ENCODE measurements around the gene MOGAT1. TPM values are rescaled to one million over a fixed set of nuclear protein-coding genes. Genes with fewer than 3 reads are reported as not detected.

The MOGAT1 gene
- total and polyA plus RNA-seq, 3 donors from 2014 or later = not detected

GRCh38 chr2:222707689-222708273 is 36.3 kb downstream of the MOGAT1 start:
- TF ChIP-seq CTCF (IDR thresholded peaks at IDR 0.05) = no peak
- no peak for TF ChIP-seq POLR2A (IDR thresholded peaks at IDR 0.05)
- DNase-seq = no peak
- H3K4me3 ChIP-seq = no peak overlapping the region
- WGBS, 2 donors = 45 to 52% methylated on average over 10 of the region's 10 CpGs
- H3K36me3 ChIP-seq (ENCODE audit: low read depth, missing control alignments) = no peaks in the 10 kb centered on the region
- no peaks in the 10 kb centered on the region for H3K27me3 ChIP-seq
- intact Hi-C loops (cut with DNase I; ENCODE audit: low total_unique reads) = no loop called here
- H3K9me3 ChIP-seq = no peaks in the 10 kb centered on the region
- no peak overlapping the region for H3K27ac ChIP-seq
- no peaks in the 10 kb centered on the region for H3K4me1 ChIP-seq

- Histone ChIP-seq H3K36me3 (ENCODE audit: low read depth, missing control alignments) (no peaks in the 10 kb centered on the region), H3K9me3 (no peaks in the 10 kb centered on the region), H3K27me3 (no peaks in the 10 kb centered on the region), H3K4me3 (no peak overlapping the region), H3K4me1 (no peaks in the 10 kb centered on the region), H3K27ac (no peak overlapping the region)
- WGBS, 2 donors = 18 to 24% methylated on average over 12 of the region's 12 CpGs
- TF ChIP-seq POLR2A (IDR thresholded peaks at IDR 0.05) = no peak
- TF ChIP-seq CTCF (IDR thresholded peaks at IDR 0.05) = peak; percentile 98 to 99 (median 98)
- intact Hi-C loops (cut with DNase I; ENCODE audit: low total_unique reads) = no loop called here
- peak; percentile 93 for DNase-seq
Observed at GRCh38 chr2:222708274-222708710, 36.8 kb downstream of the MOGAT1 start.

GRCh38 chr2:222709191-222709891 is 37.9 kb downstream of the MOGAT1 start:
- Histone ChIP-seq H3K36me3 (ENCODE audit: low read depth, missing control alignments) (no peaks in the 10 kb centered on the region), H3K27me3 (no peaks in the 10 kb centered on the region), H3K27ac (peak overlapping the region in 1 of 2 donors; percentile 30), H3K4me1 (no peaks in the 10 kb centered on the region), H3K4me3 (no peak overlapping the region), H3K9me3 (no peaks in the 10 kb centered on the region)
- DNase-seq = peak; percentile 76
- intact Hi-C loops (cut with DNase I; ENCODE audit: low total_unique reads) = no loop called here
- TF ChIP-seq POLR2A (IDR thresholded peaks at IDR 0.05) (no peak), CTCF (IDR thresholded peaks at IDR 0.05) (no peak)
- WGBS, 2 donors = 47 to 56% methylated on average over 11 to 16 of the region's 16 CpGs

GRCh38 chr2:222710736-222711135 is 39.3 kb downstream of the MOGAT1 start:
- intact Hi-C loops (cut with DNase I; ENCODE audit: low total_unique reads) = no loop called here
- no peaks in the 10 kb centered on the region for H3K36me3 ChIP-seq (ENCODE audit: low read depth, missing control alignments)

GRCh38 chr2:222711315-222711940 is 40.0 kb downstream of the MOGAT1 start:
- intact Hi-C loops (cut with DNase I; ENCODE audit: low total_unique reads) = no loop called here
- no peak overlapping the region for H3K4me3 ChIP-seq

More at GRCh38 chr2:222710736-222711135, 39.3 kb downstream of the MOGAT1 start:
- Histone ChIP-seq H3K27ac (no peak overlapping the region), H3K4me3 (no peak overlapping the region), H3K4me1 (no peaks in the 10 kb centered on the region), H3K27me3 (no peaks in the 10 kb centered on the region), H3K9me3 (no peaks in the 10 kb centered on the region)
- WGBS, 2 donors = 84 to 93% methylated on average over 3 of the region's 3 CpGs
- DNase-seq = no peak
- no peak for TF ChIP-seq POLR2A (IDR thresholded peaks at IDR 0.05)

More at GRCh38 chr2:222711315-222711940, 40.0 kb downstream of the MOGAT1 start:
- 92 to 93% methylated on average over 10 of the region's 10 CpGs for WGBS, 2 donors
- H3K27ac ChIP-seq = no peak overlapping the region
- H3K4me1 ChIP-seq = no peaks in the 10 kb centered on the region
- H3K36me3 ChIP-seq (ENCODE audit: low read depth, missing control alignments) = no peaks in the 10 kb centered on the region
- no peaks in the 10 kb centered on the region for H3K9me3 ChIP-seq
- DNase-seq = no peak
- no peak for TF ChIP-seq POLR2A (IDR thresholded peaks at IDR 0.05)
- no peak for TF ChIP-seq CTCF (IDR thresholded peaks at IDR 0.05)
- no peaks in the 10 kb centered on the region for H3K27me3 ChIP-seq
